GM19397 (cell line): ENCODE data around the gene FGF11.

Experiments
- ATAC-seq: cut with Tn5 transposase; IDR thresholded peaks from one replicate; pipeline ENCODE4 v1.9.1; 2021; ENCODE audit warnings: mild to moderate bottlenecking, moderate library complexity; ENCODE audit not compliant: unreplicated experiment

The FGF11 gene

GRCh38 chr17:7408252-7408727 lies 31.0 kb upstream of the FGF11 start:
- no peak for ATAC-seq

GRCh38 chr17:7408863-7409262 lies 30.4 kb upstream of the FGF11 start:
- no peak for ATAC-seq

GRCh38 chr17:7409716-7410115 lies 29.6 kb upstream of the FGF11 start:
- no peak for ATAC-seq

- no peak for ATAC-seq
These were observed 28.5 kb upstream of the FGF11 start for GRCh38 chr17:7410634-7411426.

- ATAC-seq, result no peak
These were observed 27.9 kb upstream of the FGF11 start for GRCh38 chr17:7411427-7411750.

GRCh38 chr17:7413346-7413985 lies 25.8 kb upstream of the FGF11 start:
- no peak for ATAC-seq

- no peak for ATAC-seq
These were observed 24.5 kb upstream of the FGF11 start for GRCh38 chr17:7414837-7415236.

GRCh38 chr17:7415784-7416183 lies 23.5 kb upstream of the FGF11 start:
- ATAC-seq, result no peak

GRCh38 chr17:7416323-7416722 lies 23.0 kb upstream of the FGF11 start:
- ATAC-seq, result no peak

GRCh38 chr17:7417056-7417655 lies 22.2 kb upstream of the FGF11 start:
- no peak for ATAC-seq

GRCh38 chr17:7418472-7419152 lies 20.7 kb upstream of the FGF11 start:
- ATAC-seq, result no peak

- no peak for ATAC-seq
These were observed 19.3 kb upstream of the FGF11 start, which contains the start of gene SPEM1 for GRCh38 chr17:7419819-7420610. Gene SPEM1, plus strand, starts transcription at chr17:7420324. Its CDS starts 61 bp downstream, at chr17:7420385.

- no peak for ATAC-seq
These were observed 18.1 kb upstream of the FGF11 start for GRCh38 chr17:7421186-7421585.

- no peak for ATAC-seq
These were observed 15.6 kb upstream of the FGF11 start for GRCh38 chr17:7423679-7424078.

GRCh38 chr17:7425316-7425715 lies 14.0 kb upstream of the FGF11 start, which contains the start of gene SPEM2:
Gene SPEM2, plus strand, starts transcription at chr17:7425616. Its CDS starts 73 bp downstream, at chr17:7425689.
- no peak for ATAC-seq

- no peak for ATAC-seq
These were observed 13.6 kb upstream of the FGF11 start for GRCh38 chr17:7425756-7426155.

- ATAC-seq, result no peak
These were observed 13.0 kb upstream of the FGF11 start for GRCh38 chr17:7426203-7426863.

- no peak for ATAC-seq
These were observed 12.3 kb upstream of the FGF11 start for GRCh38 chr17:7426896-7427489.

GRCh38 chr17:7427549-7427948 lies 11.8 kb upstream of the FGF11 start:
- no peak for ATAC-seq

- no peak for ATAC-seq
These were observed 10.8 kb upstream of the FGF11 start, which contains the start of gene SPEM3 for GRCh38 chr17:7428557-7428956. Gene SPEM3, plus strand, starts transcription at chr17:7428857. Its CDS starts 46 bp downstream, at chr17:7428903.
